Measurements from ENCODE around the gene ALG12.

Gene ALG12

DNA sequence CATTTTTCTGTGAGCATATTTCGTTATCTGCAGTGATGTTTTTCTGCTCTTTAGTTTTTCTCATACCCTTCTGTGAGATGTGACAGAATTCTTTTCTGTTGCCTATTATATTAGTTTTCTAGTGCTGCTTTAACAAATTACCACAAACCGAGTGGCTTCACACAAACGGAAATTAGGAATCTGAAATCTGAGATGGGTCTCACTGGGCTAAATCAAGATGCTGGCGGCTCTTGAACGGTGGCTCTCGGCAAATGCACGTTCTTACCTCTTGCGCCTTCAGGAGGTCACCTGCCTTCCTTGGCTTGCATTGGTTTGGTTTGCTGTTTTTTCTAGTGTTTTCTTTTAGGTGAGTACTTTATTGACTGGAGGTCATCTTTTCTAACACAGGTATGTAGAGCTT, 51.6 kb downstream of the ALG12 start:
- Histone ChIP-seq H2AFZ (ENCODE audit: low read depth, low read length, severe bottlenecking) (no peak overlapping the region), H3K9ac (ENCODE audit: low read length) (no peak overlapping the region), H3K4me2 (ENCODE audit: low read depth, low read length, poor library complexity, severe bottlenecking) (peak overlapping the region; percentile 36), H3K27me3 (ENCODE audit: low read length) (no peaks in the 10 kb centered on the region), H4K20me1 (ENCODE audit: low read depth, low read length) (no peaks in the 10 kb centered on the region), H3F3A (ENCODE audit: insufficient read depth) (peaks cover 10% of the 10 kb centered on the region; the same call in 1 of the 2 replicates), H3K4me3 (ENCODE audit: insufficient read depth, low read length, poor library complexity, severe bottlenecking) (no peak overlapping the region), H3K27ac (ENCODE audit: low read depth, low read length) (peak overlapping the region; percentile 43), H3K36me3 (ENCODE audit: low read length) (peaks cover 11% of the 10 kb centered on the region; the same call in 1 of the 2 replicates), H3K79me2 (ENCODE audit: insufficient read depth, low read length) (peaks cover 98% of the 10 kb centered on the region), H3K9me3 (ENCODE audit: insufficient read depth, low read length) (no peaks in the 10 kb centered on the region), H3K9me2 (replicated peaks; ENCODE audit: insufficient read depth, low read length) (no peaks in the 10 kb centered on the region)
- TF ChIP-seq EZH2phosphoT487 (conservative IDR thresholded peaks at IDR 0.05; ENCODE audit: low read length), result no peak
- TF ChIP-seq, protein P1, sequence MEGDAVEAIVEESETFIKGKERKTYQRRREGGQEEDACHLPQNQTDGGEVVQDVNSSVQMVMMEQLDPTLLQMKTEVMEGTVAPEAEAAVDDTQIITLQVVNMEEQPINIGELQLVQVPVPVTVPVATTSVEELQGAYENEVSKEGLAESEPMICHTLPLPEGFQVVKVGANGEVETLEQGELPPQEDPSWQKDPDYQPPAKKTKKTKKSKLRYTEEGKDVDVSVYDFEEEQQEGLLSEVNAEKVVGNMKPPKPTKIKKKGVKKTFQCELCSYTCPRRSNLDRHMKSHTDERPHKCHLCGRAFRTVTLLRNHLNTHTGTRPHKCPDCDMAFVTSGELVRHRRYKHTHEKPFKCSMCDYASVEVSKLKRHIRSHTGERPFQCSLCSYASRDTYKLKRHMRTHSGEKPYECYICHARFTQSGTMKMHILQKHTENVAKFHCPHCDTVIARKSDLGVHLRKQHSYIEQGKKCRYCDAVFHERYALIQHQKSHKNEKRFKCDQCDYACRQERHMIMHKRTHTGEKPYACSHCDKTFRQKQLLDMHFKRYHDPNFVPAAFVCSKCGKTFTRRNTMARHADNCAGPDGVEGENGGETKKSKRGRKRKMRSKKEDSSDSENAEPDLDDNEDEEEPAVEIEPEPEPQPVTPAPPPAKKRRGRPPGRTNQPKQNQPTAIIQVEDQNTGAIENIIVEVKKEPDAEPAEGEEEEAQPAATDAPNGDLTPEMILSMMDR (IDR thresholded peaks at IDR 0.05; ENCODE audit: insufficient read depth, low read length, poor library complexity, severe bottlenecking), result no peak

DNA sequence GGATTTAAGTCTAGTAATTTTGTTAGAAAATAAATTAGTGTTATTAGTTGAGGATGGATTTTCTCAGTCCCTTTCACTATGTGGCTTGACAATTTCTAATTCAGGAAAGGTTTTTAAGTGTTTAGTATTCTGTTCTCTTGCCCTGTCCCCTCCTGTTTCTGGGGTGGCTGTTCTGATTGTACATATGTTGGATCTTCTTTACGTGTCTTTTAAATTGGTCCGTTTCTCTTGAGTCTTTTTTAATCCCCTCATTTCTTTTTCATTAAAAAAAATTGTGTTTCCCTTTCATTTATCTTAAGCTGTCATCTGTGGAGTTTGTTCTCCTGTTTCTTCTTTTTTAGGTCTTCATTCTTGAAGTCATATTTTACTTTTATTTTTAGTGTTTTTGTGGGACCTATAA, 52.1 kb downstream of the ALG12 start:
- Histone ChIP-seq H3K9ac (ENCODE audit: low read length) (no peak overlapping the region), H3K4me2 (ENCODE audit: low read depth, low read length, poor library complexity, severe bottlenecking) (peak overlapping the region; percentile 36), H3F3A (ENCODE audit: insufficient read depth) (peaks cover 10% of the 10 kb centered on the region; the same call in 1 of the 2 replicates), H4K20me1 (ENCODE audit: low read depth, low read length) (no peaks in the 10 kb centered on the region), H3K27me3 (ENCODE audit: low read length) (no peaks in the 10 kb centered on the region), H3K4me3 (ENCODE audit: insufficient read depth, low read length, poor library complexity, severe bottlenecking) (no peak overlapping the region), H3K79me2 (ENCODE audit: insufficient read depth, low read length) (peaks cover 99% of the 10 kb centered on the region), H3K27ac (ENCODE audit: low read depth, low read length) (peak overlapping the region; percentile 43), H2AFZ (ENCODE audit: low read depth, low read length, severe bottlenecking) (no peak overlapping the region), H3K36me3 (ENCODE audit: low read length) (peaks cover 11% of the 10 kb centered on the region; the same call in 1 of the 2 replicates), H3K9me3 (ENCODE audit: insufficient read depth, low read length) (no peaks in the 10 kb centered on the region), H3K9me2 (replicated peaks; ENCODE audit: insufficient read depth, low read length) (no peaks in the 10 kb centered on the region)
- TF ChIP-seq EZH2phosphoT487 (conservative IDR thresholded peaks at IDR 0.05; ENCODE audit: low read length), result no peak
- TF ChIP-seq, protein P1 (IDR thresholded peaks at IDR 0.05; ENCODE audit: insufficient read depth, low read length, poor library complexity, severe bottlenecking), result no peak

DNA sequence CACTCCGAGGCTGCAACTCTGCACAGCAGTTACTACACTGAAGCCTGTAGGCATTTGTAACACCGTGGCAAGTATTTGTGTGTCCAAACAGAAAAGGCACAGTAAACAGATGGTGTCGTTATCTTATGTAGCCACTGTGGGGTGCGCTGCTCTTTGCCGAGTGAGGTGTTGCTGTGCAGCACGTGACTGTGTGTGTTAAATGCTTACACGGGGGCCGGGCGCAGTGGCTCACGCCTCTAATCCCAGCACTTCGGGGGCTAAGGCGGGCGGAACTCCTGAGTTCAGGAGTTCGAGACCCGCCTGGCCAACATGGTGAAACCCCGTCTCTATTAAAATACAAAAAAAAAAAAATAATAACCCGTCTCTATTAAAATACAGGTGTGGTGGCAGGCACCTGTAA, 53.1 kb downstream of the ALG12 start:
- Histone ChIP-seq H3K27ac (ENCODE audit: low read depth, low read length) (no peak overlapping the region), H3K36me3 (ENCODE audit: low read length) (peaks cover 11% of the 10 kb centered on the region; the same call in 1 of the 2 replicates), H3K79me2 (ENCODE audit: insufficient read depth, low read length) (peaks cover 99% of the 10 kb centered on the region), H2AFZ (ENCODE audit: low read depth, low read length, severe bottlenecking) (no peak overlapping the region), H3K9me2 (replicated peaks; ENCODE audit: insufficient read depth, low read length) (no peaks in the 10 kb centered on the region), H3K4me2 (ENCODE audit: low read depth, low read length, poor library complexity, severe bottlenecking) (no peak overlapping the region), H3K9ac (ENCODE audit: low read length) (no peak overlapping the region), H3K9me3 (ENCODE audit: insufficient read depth, low read length) (no peaks in the 10 kb centered on the region), H4K20me1 (ENCODE audit: low read depth, low read length) (no peaks in the 10 kb centered on the region), H3K4me3 (ENCODE audit: insufficient read depth, low read length, poor library complexity, severe bottlenecking) (no peak overlapping the region), H3K27me3 (ENCODE audit: low read length) (no peaks in the 10 kb centered on the region), H3F3A (ENCODE audit: insufficient read depth) (peaks cover 10% of the 10 kb centered on the region; the same call in 1 of the 2 replicates)
- TF ChIP-seq, protein P1 (IDR thresholded peaks at IDR 0.05; ENCODE audit: insufficient read depth, low read length, poor library complexity, severe bottlenecking), result no peak
- no peak for TF ChIP-seq EZH2phosphoT487 (conservative IDR thresholded peaks at IDR 0.05; ENCODE audit: low read length)

Measured in SU-DHL-6 (cell line).